ENCODE data around the gene PFKFB3. TPM values are rescaled to one million over a fixed set of nuclear protein-coding genes. Genes with fewer than 3 reads are reported as not detected.
A peak's percentile ranks its signal among the peaks of the same experiment; 100 is the strongest.

Gene PFKFB3
- total RNA-seq, 1 donor from 2014 or later = 14.1 TPM

- Histone ChIP-seq H3K27ac (replicated peaks) (peak overlapping the region; percentile 98), H3K9me3 (replicated peaks) (no peaks in the 10 kb centered on the region), H3K27me3 (ENCODE audit: low read depth) (no peaks in the 10 kb centered on the region), H3K4me3 (peak overlapping the region; percentile 94), H3K4me1 (peaks cover 68% of the 10 kb centered on the region), H3K36me3 (no peaks in the 10 kb centered on the region)
- intact Hi-C loops (cut with micrococcal nuclease) = loop anchor here (10.0 kb wide), 1 partner anchor 96 kb away; no protein-coding TSS in a partner anchor
- no peak for TF ChIP-seq CTCF (IDR thresholded peaks at IDR 0.05; ENCODE audit: borderline replicate concordance)
- DNase-seq = no peak
Observed at GRCh38 chr10:6200440-6200733, 2.3 kb upstream of the PFKFB3 start.

GRCh38 chr10:6200734-6201515, 1.8 kb upstream of the PFKFB3 start:
- Histone ChIP-seq H3K36me3 (no peaks in the 10 kb centered on the region), H3K27me3 (ENCODE audit: low read depth) (no peaks in the 10 kb centered on the region), H3K4me1 (peaks cover 66% of the 10 kb centered on the region), H3K4me3 (peak overlapping the region; percentile 94), H3K27ac (replicated peaks) (peak overlapping the region; percentile 98), H3K9me3 (replicated peaks) (no peaks in the 10 kb centered on the region)
- TF ChIP-seq CTCF (IDR thresholded peaks at IDR 0.05; ENCODE audit: borderline replicate concordance) = no peak
- intact Hi-C loops (cut with micrococcal nuclease) = loop anchor here (10.0 kb wide), 1 partner anchor 96 kb away; no protein-coding TSS in a partner anchor
- DNase-seq = no peak

GRCh38 chr10:6201516-6201975, 1.2 kb upstream of the PFKFB3 start:
- no peaks in the 10 kb centered on the region for H3K36me3 ChIP-seq
- peak; percentile 83 for DNase-seq
- TF ChIP-seq CTCF (IDR thresholded peaks at IDR 0.05; ENCODE audit: borderline replicate concordance) = no peak
- intact Hi-C loops (cut with micrococcal nuclease) = loop anchor here (10.0 kb wide), 1 partner anchor 97 kb away; no protein-coding TSS in a partner anchor
- no peaks in the 10 kb centered on the region for H3K27me3 ChIP-seq (ENCODE audit: low read depth)
- no peaks in the 10 kb centered on the region for H3K9me3 ChIP-seq (replicated peaks)
- H3K4me3 ChIP-seq = peak overlapping the region; percentile 94
- H3K4me1 ChIP-seq = peaks cover 60% of the 10 kb centered on the region
- H3K27ac ChIP-seq (replicated peaks) = peak overlapping the region; percentile 98

GRCh38 chr10:6202098-6202683, 541 bp upstream of the PFKFB3 start:
- Histone ChIP-seq H3K27me3 (ENCODE audit: low read depth) (no peaks in the 10 kb centered on the region), H3K4me1 (peaks cover 58% of the 10 kb centered on the region), H3K4me3 (peak overlapping the region; percentile 94), H3K36me3 (no peaks in the 10 kb centered on the region), H3K27ac (replicated peaks) (peak overlapping the region; percentile 98), H3K9me3 (replicated peaks) (no peaks in the 10 kb centered on the region)
- DNase-seq = no peak
- TF ChIP-seq CTCF (IDR thresholded peaks at IDR 0.05; ENCODE audit: borderline replicate concordance) = no peak
- intact Hi-C loops (cut with micrococcal nuclease) = loop anchor here (10.0 kb wide), 1 partner anchor 97 kb away; no protein-coding TSS in a partner anchor

GRCh38 chr10:6203331-6204062, 765 bp downstream of the PFKFB3 start:
- Histone ChIP-seq H3K27ac (replicated peaks) (peak overlapping the region; percentile 98), H3K36me3 (no peaks in the 10 kb centered on the region), H3K27me3 (ENCODE audit: low read depth) (no peaks in the 10 kb centered on the region), H3K4me3 (peak overlapping the region; percentile 94), H3K4me1 (peaks cover 59% of the 10 kb centered on the region), H3K9me3 (replicated peaks) (no peaks in the 10 kb centered on the region)
- intact Hi-C loops (cut with micrococcal nuclease) = loop anchor here (10.0 kb wide), 1 partner anchor 99 kb away; no protein-coding TSS in a partner anchor
- peak; percentile 48 for TF ChIP-seq CTCF (IDR thresholded peaks at IDR 0.05; ENCODE audit: borderline replicate concordance)
- peak; percentile 67 for DNase-seq

Measured in left ventricle myocardium inferior (tissue), 1 donor.